CD14-positive monocyte (primary cell): ENCODE measurements around the gene PSKH1. TPM values are rescaled to one million over a fixed set of nuclear protein-coding genes. Genes with fewer than 3 reads are reported as not detected.

Source experiments
- DNase-seq, 3 donors: peaks; one replicate each; pipeline ENCODE4 v3.0.0-alpha.2; 2011 to 2022
- H2AFZ ChIP-seq: 2 replicates; pipeline ENCODE4 v1.6.0; 2012; ENCODE audit warnings: mild to moderate bottlenecking, low read depth, low read length, inconsistent platforms; ENCODE audit not compliant: insufficient read depth, poor library complexity, severe bottlenecking
- H3K27ac ChIP-seq, 2 donors: 1 replicate in 1 of 2; 2 replicates in 1 of 2; pipeline ENCODE4 v1.5.1; 2012 to 2013; ENCODE audit warnings: low read length in 2 of 2, control low read depth in 1 of 2, inconsistent platforms in 1 of 2, low read depth in 1 of 2, mild to moderate bottlenecking in 1 of 2
- H3K27me3 ChIP-seq, 2 donors: one replicate each; pipeline versions ENCODE4 v1.6.0 to v1.6.1; 2011 to 2013; ENCODE audit warnings: low read length in 2 of 2; ENCODE audit not compliant: control insufficient read depth in 2 of 2, insufficient read depth in 2 of 2
- H3K36me3 ChIP-seq, 2 donors: replicated peaks in 1 of 2; 1 replicate in 1 of 2; 2 replicates in 1 of 2; pipeline versions ENCODE4 v1.5.1 to v1.6.1; 2012 to 2013; ENCODE audit warnings: low read length in 2 of 2, control low read depth in 1 of 2, inconsistent platforms in 1 of 2, mild to moderate bottlenecking in 1 of 2; ENCODE audit not compliant: insufficient read depth in 2 of 2, control insufficient read depth in 1 of 2
- H3K4me1 ChIP-seq, 2 donors: 1 replicate in 1 of 2; 2 replicates in 1 of 2; pipeline versions ENCODE4 v1.5.1 to v1.6.1; 2012 to 2013; ENCODE audit warnings: low read length in 2 of 2, control low read depth in 1 of 2, inconsistent platforms in 1 of 2, mild to moderate bottlenecking in 1 of 2, moderate library complexity in 1 of 2; ENCODE audit not compliant: insufficient read depth in 2 of 2, control insufficient read depth in 1 of 2
- H3K4me2 ChIP-seq: replicated peaks from 2 replicates; pipeline ENCODE3; 2012; ENCODE audit warnings: low read length, moderate library complexity, mild to moderate bottlenecking; ENCODE audit not compliant: poor library complexity, severe bottlenecking; ENCODE audit errors: extremely low read depth
- H3K4me3 ChIP-seq, 3 experiments: fragments of 200-600 bp in 1 of 3; sonication (generic) in 1 of 3; replicated peaks in 1 of 3; 1 replicate in 2 of 3; 2 replicates in 1 of 3; pipeline ENCODE4 v1.5.1; 2011 to 2013; ENCODE audit warnings: low read length in 3 of 3, mild to moderate bottlenecking in 3 of 3, control low read depth in 2 of 3, low read depth in 2 of 3, inconsistent platforms in 1 of 3, moderate library complexity in 1 of 3
- H3K79me2 ChIP-seq: 2 replicates; pipeline ENCODE4 v1.6.0; 2012; ENCODE audit warnings: mild to moderate bottlenecking, control low read depth, inconsistent platforms, low read length, moderate library complexity; ENCODE audit not compliant: insufficient read depth
- H3K9ac ChIP-seq: 2 replicates; pipeline ENCODE4 v1.6.0; 2017; ENCODE audit warnings: low read length, mild to moderate bottlenecking; ENCODE audit not compliant: insufficient read depth, poor library complexity, severe bottlenecking
- H3K9me3 ChIP-seq, 2 donors: replicated peaks in 1 of 2; 1 replicate in 1 of 2; 2 replicates in 1 of 2; pipeline versions ENCODE4 v1.5.1 to v1.6.1; 2012 to 2013; ENCODE audit warnings: low read length in 2 of 2, control low read depth in 1 of 2; ENCODE audit not compliant: control insufficient read depth in 1 of 2, insufficient read depth in 1 of 2
- H4K20me1 ChIP-seq: 2 replicates; pipeline ENCODE4 v1.6.0; 2012; ENCODE audit warnings: mild to moderate bottlenecking, low read length, control low read depth, moderate library complexity; ENCODE audit not compliant: insufficient read depth
- H3K27ac Mint-ChIP-seq, 7 donors: one replicate each; pipeline ENCODE4 v1.8.0; 2020; ENCODE audit warnings: mild to moderate bottlenecking in 7 of 7, mixed read lengths in 7 of 7, moderate library complexity in 6 of 7, inconsistent platforms in 2 of 7
- H3K27me3 Mint-ChIP-seq, 3 donors: one replicate each; pipeline ENCODE4 v1.8.0; 2021 to 2022; ENCODE audit warnings: low read depth in 3 of 3, mild to moderate bottlenecking in 3 of 3, mixed read lengths in 3 of 3, moderate library complexity in 3 of 3, inconsistent platforms in 1 of 3
- H3K36me3 Mint-ChIP-seq, 2 donors: one replicate each; pipeline ENCODE4 v1.8.0; 2020; ENCODE audit warnings: mixed read lengths in 2 of 2, inconsistent platforms in 1 of 2, mild to moderate bottlenecking in 1 of 2
- H3K4me1 Mint-ChIP-seq: one replicate; pipeline ENCODE4 v1.8.0; 2020; ENCODE audit warnings: mild to moderate bottlenecking, mixed read lengths
- H3K4me3 Mint-ChIP-seq, 2 donors: one replicate each; pipeline ENCODE4 v1.8.0; 2020; ENCODE audit warnings: mild to moderate bottlenecking in 2 of 2, mixed read lengths in 2 of 2, moderate library complexity in 1 of 2
- H3K9me3 Mint-ChIP-seq, 7 donors: one replicate each; pipeline ENCODE4 v1.8.0; 2020 to 2022; ENCODE audit warnings: mixed read lengths in 7 of 7, mild to moderate bottlenecking in 6 of 7, moderate library complexity in 6 of 7, inconsistent platforms in 2 of 7
- CTCF ChIP-seq: fragments of 200-600 bp; IDR thresholded peaks from one replicate; pipeline ENCODE4 v1.8.0; 2022; ENCODE audit warnings: antibody characterized with exemption, mild to moderate bottlenecking
- WGBS: methylation state at CpG from one replicate; pipeline ENCODE4 v1.1.5; 2013; ENCODE audit warnings: missing lambda C conversion rate; ENCODE audit not compliant: insufficient coverage; 5-methylcytosine and 5-hydroxymethylcytosine counted together
- intact Hi-C, 2 donors: fragments of 100-400 bp; cut with micrococcal nuclease; formaldehyde crosslinking; loops; one replicate each; pipeline versions ENCODE4 v1.15.0 to v1.15.1; 2023
- polyA plus RNA-seq, 3 donors: library from polyadenylated mRNA; depleted of rRNA in 1 of 3; unstranded in 2 of 3; stranded (reverse) in 1 of 3; fragments of 300-500 nt in 2 of 3; fragments of >200 nt in 1 of 3; fragmentation: Illumina TruSeq in 2 of 3; gene quantifications; 1 replicate in 2 of 3; 2 replicates in 1 of 3; pipeline ENCODE4 v1.2.3, GENCODE V29; 2012 to 2021

Gene PSKH1
- polyA plus RNA-seq, 3 donors, result 11.0 to 19.7 (median 16.8) TPM

- H3K27me3 Mint-ChIP-seq, result peaks cover 0 to 1% (median 1%) of the 10 kb centered on the region in 3 donors
- peaks cover 76% of the 10 kb centered on the region for H3K79me2 ChIP-seq
- peak overlapping the region; percentile 98 for H2AFZ ChIP-seq
- peak overlapping the region; percentile 58 to 94 (median 90) for H3K4me3 ChIP-seq
- peak overlapping the region; percentile 82 to 93 for H3K4me3 Mint-ChIP-seq
- intact Hi-C loops, result loop anchor here (1.0 to 10.0 kb wide), 4 partner anchors 13 to 181 kb away; partner anchors contain the start of genes ACD (in 1 of the 2), C16orf86 (in 1 of the 2), EDC4 (in 1 of the 2) and ENKD1 (in 1 of the 2)
- no peaks in the 10 kb centered on the region for H3K9me3 ChIP-seq
- no peak for TF ChIP-seq CTCF
- H4K20me1 ChIP-seq, result peaks cover 50% of the 10 kb centered on the region
- H3K27ac Mint-ChIP-seq, result peak overlapping the region; percentile 82 to 94 (median 89)
- H3K36me3 ChIP-seq, result no peaks in the 10 kb centered on the region
- H3K4me1 Mint-ChIP-seq, result peaks cover 52% of the 10 kb centered on the region
- H3K4me1 ChIP-seq, result peaks cover 52 to 63% of the 10 kb centered on the region in 2 donors
- no peak for DNase-seq
- H3K36me3 Mint-ChIP-seq, result peaks cover 4 to 5% of the 10 kb centered on the region in 2 donors
- H3K4me2 ChIP-seq, result peak overlapping the region; percentile 97
- no peaks in the 10 kb centered on the region for H3K27me3 ChIP-seq
- peak overlapping the region; percentile 81 to 83 for H3K27ac ChIP-seq
- H3K9ac ChIP-seq, result peak overlapping the region; percentile 83
- H3K9me3 Mint-ChIP-seq, result peaks cover 0 to 3% (median 0%) of the 10 kb centered on the region in 7 donors
- no CpG with 5 or more reads among the region's 2 CpGs for WGBS
Observed at GRCh38 chr16:67846063-67846319, 47.1 kb upstream of the PSKH1 start.

- Histone ChIP-seq H3K9ac (peak within 1 kb of the TSS; percentile 83), H3K79me2 (peaks cover 81% of the 10 kb centered on the region), H3K9me3 (no peaks in the 10 kb centered on the region), H3K4me2 (peak within 1 kb of the TSS; percentile 97), H2AFZ (peak within 1 kb of the TSS; percentile 98), H3K4me3 (peak within 1 kb of the TSS; percentile 58 to 94 (median 90)), H3K27ac (peak within 1 kb of the TSS; percentile 81 to 83), H4K20me1 (peaks cover 50% of the 10 kb centered on the region), H3K4me1 (peaks cover 51 to 61% of the 10 kb centered on the region in 2 donors), H3K36me3 (no peaks in the 10 kb centered on the region), H3K27me3 (no peaks in the 10 kb centered on the region)
- no peak for TF ChIP-seq CTCF
- intact Hi-C loops, result loop anchor here (1.0 to 10.0 kb wide), 4 partner anchors 13 to 182 kb away; partner anchors contain the start of genes ACD (in 1 of the 2), C16orf86 (in 1 of the 2), EDC4 (in 1 of the 2) and ENKD1 (in 1 of the 2)
- H3K36me3 Mint-ChIP-seq, result peaks cover 4 to 5% of the 10 kb centered on the region in 2 donors
- peak within 1 kb of the TSS; percentile 82 to 94 (median 89) for H3K27ac Mint-ChIP-seq
- peaks cover 0 to 1% (median 1%) of the 10 kb centered on the region in 3 donors for H3K27me3 Mint-ChIP-seq
- H3K4me1 Mint-ChIP-seq, result peaks cover 51% of the 10 kb centered on the region
- peak within 1 kb of the TSS; percentile 82 to 93 for H3K4me3 Mint-ChIP-seq
- peak; percentile 86 to 90 (median 88) for DNase-seq
- WGBS, result 0% methylated on average over 49 of the region's 57 CpGs
- peaks cover 0 to 3% (median 0%) of the 10 kb centered on the region in 7 donors for H3K9me3 Mint-ChIP-seq
Observed at GRCh38 chr16:67846320-67847063, 46.6 kb upstream of the PSKH1 start, which contains the start of gene NUTF2. TSS of gene NUTF2 (plus strand) at chr16:67846933. CDS start at chr16:67865131, 18,198 bp downstream.
